GM20000 (cell line): ENCODE data around the gene MIA.
"Not testable (repeated sequence)": the region's sequence is repeated elsewhere in the genome, so short reads cannot be mapped to it uniquely, and the experiment has no call there.

Source experiments
- DNase-seq: peaks from one replicate; pipeline ENCODE4 v3.0.0; 2012; ENCODE audit warnings: low spot score
- TF ChIP-seq, protein P1 (sequence below): IDR thresholded peaks from 2 replicates; pipeline ENCODE4 v1.5.1; 2012; ENCODE audit warnings: mild to moderate bottlenecking, control low read depth; ENCODE audit errors: extremely low read depth, missing control alignments

MIA gene

DNA sequence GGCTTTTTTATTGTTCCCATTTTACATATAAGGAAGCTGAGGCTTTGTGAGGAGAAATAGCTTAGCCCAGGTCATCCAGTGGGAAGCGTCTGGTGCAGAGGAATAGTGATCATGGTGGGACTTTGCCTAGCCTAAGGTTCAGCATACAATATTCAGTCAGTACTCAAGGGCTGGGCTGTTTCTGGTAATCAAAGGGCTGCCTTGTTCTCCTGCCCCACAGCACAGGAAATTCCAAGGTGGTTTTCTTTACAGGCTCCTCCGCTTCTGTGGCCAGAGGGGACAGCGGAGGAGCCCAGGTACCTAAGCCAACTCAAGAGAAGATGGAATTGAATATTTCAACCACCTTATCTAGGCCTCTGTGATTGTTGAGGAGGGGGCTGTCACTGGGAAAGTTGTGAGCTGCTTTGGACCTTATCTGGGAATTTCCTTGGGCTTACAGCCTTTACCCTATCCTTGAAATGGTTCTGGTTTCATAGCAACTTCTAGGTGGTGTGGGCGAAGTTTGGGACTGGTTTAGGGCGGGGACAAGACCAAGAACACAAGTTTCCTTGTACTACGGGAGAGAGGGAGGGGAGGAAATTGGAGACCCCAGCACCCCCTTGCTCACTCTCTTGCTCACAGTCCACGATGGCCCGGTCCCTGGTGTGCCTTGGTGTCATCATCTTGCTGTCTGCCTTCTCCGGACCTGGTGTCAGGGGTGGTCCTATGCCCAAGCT lies at the start of gene MIA:
TSS of gene MIA (plus strand) at position 606 of the 716 bp plus-strand sequence. CDS start at position 628, 22 bp downstream.
- no peak for DNase-seq
- TF ChIP-seq, protein P1, sequence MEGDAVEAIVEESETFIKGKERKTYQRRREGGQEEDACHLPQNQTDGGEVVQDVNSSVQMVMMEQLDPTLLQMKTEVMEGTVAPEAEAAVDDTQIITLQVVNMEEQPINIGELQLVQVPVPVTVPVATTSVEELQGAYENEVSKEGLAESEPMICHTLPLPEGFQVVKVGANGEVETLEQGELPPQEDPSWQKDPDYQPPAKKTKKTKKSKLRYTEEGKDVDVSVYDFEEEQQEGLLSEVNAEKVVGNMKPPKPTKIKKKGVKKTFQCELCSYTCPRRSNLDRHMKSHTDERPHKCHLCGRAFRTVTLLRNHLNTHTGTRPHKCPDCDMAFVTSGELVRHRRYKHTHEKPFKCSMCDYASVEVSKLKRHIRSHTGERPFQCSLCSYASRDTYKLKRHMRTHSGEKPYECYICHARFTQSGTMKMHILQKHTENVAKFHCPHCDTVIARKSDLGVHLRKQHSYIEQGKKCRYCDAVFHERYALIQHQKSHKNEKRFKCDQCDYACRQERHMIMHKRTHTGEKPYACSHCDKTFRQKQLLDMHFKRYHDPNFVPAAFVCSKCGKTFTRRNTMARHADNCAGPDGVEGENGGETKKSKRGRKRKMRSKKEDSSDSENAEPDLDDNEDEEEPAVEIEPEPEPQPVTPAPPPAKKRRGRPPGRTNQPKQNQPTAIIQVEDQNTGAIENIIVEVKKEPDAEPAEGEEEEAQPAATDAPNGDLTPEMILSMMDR = no peak

DNA sequence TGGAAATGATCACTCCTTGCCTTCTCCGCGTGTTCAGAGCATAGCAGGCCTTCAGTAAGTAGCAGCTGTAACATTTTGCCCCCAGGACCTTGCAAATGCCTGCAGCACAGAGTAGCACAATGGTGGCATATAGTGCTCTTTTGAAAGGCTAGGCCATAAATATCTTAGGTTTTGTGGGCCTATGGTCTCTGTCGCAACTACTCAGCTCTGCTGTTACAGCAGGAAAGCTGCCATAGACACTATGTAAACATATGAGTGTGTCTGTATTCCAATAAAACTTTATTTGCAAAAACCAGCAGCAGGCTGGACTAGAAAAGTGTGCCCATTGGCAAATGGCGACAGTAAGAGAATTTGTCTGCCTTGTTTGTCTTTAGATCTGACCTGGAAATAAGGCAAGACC lies 49.0 kb upstream of the MIA start:
- TF ChIP-seq, protein P1 = no peak
- no peak for DNase-seq

DNA sequence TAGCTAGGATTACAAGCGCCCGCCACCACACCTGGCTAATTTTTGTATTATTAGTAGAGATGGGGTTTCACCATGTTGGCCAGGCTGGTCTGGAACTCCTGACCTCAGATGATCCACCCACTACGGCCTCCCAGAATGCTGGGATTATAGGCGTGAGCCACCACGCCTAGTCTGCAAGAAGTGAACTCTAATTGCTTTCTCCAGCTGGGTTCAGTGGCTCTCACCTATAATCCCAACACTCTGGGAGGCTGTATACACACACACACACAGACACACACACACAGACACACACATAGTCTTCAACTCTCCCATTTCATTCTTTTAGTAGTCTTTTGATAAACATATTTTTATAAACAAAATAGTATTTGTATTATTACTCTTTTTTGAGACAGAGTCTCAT lies 45.3 kb upstream of the MIA start:
- DNase-seq = not testable (repeated sequence)

DNA sequence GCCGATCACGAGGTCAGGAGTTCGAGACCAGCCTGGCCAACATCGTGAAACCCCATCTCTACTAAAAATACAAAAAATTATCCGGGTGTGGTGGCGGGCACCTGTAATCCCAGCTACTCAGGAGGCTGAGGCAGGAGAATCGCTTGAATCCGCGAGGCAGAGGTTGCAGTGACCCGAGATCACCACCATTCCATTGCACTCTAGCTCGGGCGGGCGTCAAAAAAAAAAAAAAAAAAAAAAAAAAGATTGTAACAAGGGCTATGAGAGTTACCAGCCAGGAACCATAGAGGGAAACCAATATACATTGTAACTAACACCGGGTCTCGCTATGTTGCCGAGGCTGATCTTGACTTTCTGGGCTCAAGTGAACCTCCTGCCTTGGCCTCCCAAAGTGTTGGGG lies 43.0 kb upstream of the MIA start:
- not testable (repeated sequence) for DNase-seq

DNA sequence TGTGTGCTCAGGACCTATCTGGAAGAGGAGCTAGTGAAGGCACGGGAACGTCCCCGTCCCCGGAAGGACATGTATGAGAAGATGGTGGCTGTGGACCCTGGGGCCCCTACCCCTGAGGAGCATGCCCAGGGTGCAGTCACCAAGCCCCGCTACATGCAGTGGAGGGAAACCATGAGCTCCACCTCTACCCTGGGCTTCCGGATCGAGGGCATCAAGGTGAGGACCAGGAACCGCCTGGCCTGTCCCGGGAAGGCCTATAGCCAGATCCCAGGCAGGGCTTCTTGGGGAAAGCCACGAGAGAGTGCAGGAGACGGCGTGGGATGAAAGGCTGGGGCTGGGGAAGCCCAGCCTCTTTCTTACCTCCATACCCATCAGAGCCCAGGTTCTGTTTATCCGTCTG lies 42.2 kb upstream of the MIA start:
- TF ChIP-seq, protein P1 = no peak
- DNase-seq = no peak

DNA sequence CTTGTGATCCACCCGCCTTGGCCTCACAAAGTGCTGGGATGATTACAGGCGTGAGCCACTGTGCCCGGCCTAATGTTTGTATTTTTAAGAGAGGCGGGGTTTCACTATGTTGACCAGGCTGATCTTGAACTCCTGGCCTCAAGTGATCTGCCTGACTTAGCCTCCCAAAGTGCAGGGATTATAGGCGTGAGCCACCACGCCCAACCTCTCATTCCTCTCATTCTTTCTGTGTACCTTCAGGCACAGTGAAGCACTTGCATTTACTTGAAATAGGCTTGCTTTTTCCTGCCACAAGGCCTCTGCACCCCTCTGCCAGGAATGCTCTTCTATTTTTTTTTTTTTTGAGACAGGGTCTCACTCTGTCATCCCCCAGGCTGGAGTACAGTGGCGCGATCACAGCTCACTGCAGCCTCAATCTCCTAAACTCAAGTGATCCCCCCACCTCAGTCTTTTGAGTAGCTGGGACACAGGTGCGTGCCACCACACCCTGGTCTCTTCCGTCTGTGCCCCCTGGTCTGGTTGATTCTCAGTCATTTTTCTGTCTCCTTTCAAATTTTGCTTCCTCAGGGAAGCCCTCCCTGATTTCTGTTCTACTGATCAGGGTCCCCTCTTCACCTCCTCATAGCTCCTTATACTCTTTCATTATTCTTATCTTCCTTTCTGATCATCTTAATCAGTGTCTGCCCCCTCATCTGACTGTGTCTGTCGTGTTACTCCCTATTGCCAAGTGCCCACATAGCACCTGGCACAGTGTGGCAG lies 40.1 kb upstream of the MIA start:
- no peak for DNase-seq

DNA sequence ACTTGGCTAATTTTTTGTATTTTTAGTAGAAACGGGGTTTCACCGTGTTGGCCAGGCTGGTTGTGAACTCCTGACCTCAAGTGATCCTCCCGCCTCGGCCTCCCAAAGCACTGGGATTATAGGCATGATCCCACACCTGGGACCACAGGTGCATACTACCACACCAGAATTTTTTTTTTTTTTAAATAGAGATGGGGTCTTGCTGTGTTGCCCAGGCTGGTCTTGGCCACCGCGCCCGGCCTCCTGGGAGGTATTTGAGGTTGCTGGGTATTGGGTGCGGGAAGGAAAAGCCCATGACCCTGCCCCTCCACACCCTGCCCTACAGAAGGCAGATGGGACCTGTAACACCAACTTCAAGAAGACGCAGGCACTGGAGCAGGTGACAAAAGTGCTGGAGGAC lies 38.7 kb upstream of the MIA start:
- DNase-seq = no peak
- TF ChIP-seq, protein P1 = no peak

More for the DNA sequence above, 40.1 kb upstream of the MIA start:
- TF ChIP-seq, protein P1 = no peak

DNA sequence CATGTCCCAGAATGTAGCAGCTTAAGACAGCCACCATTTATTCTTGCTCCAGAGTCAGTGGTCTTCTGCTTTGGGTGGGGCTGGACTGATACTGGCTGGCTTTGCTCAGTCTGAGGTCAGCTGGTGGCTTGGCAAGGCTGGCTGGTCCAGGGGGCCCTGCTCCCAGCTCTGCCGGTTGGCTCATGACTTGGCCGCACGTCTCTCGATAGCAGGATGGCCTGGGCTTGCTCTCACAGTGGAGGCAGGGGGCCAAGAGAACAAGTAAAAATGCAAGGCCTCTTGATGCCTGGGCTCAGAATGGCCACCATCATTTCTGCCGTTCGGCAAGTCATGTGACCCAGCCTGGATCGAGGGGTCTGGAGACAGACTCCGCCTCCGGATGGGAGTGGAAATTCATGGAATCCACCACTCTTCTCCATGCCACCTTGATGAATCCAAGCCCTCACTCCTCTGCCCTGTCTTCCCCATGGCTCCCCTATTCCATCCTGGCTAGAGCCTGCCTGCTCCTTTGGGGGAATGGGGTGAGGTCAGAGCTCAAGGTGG lies 38.1 kb upstream of the MIA start:
- no peak for DNase-seq
- TF ChIP-seq, protein P1 = no peak
